Muscle layer of colon (tissue), 2 donors: Measurements from ENCODE around the gene RAB4A.
A peak's percentile ranks its signal among the peaks of the same experiment; 100 is the strongest.

Experiments used
- H3K27ac ChIP-seq: one replicate; pipeline ENCODE4 v1.7.0; 2013; ENCODE audit warnings: low read depth, mild to moderate bottlenecking, low read length, moderate library complexity
- H3K27me3 ChIP-seq, 2 donors: one replicate each; pipeline ENCODE4 v1.7.0; 2013; ENCODE audit warnings: low read length in 2 of 2, mild to moderate bottlenecking in 2 of 2; ENCODE audit not compliant: insufficient read depth in 2 of 2, control insufficient read depth in 1 of 2
- H3K36me3 ChIP-seq: one replicate; pipeline ENCODE4 v1.7.0; 2013; ENCODE audit warnings: mild to moderate bottlenecking, low read length; ENCODE audit not compliant: insufficient read depth
- H3K4me1 ChIP-seq: one replicate; pipeline ENCODE4 v1.7.0; 2013; ENCODE audit warnings: mild to moderate bottlenecking, low read length; ENCODE audit not compliant: insufficient read depth
- H3K4me3 ChIP-seq, 2 donors: one replicate each; pipeline ENCODE4 v1.7.0; 2013; ENCODE audit warnings: low read length in 2 of 2, low read depth in 1 of 2, mild to moderate bottlenecking in 1 of 2, moderate library complexity in 1 of 2
- H3K9ac ChIP-seq: one replicate; pipeline ENCODE4 v1.7.0; 2013; ENCODE audit warnings: low read length
- H3K9me3 ChIP-seq: one replicate; pipeline ENCODE4 v1.7.0; 2013; ENCODE audit warnings: mild to moderate bottlenecking, low read length
- donor health status: abdominal sarcoma.
- donor health status: Adenocarcinoma of cecum.

RAB4A gene, protein sequence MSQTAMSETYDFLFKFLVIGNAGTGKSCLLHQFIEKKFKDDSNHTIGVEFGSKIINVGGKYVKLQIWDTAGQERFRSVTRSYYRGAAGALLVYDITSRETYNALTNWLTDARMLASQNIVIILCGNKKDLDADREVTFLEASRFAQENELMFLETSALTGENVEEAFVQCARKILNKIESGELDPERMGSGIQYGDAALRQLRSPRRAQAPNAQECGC

GRCh38 chr1:229270547-229271447, at the start of gene RAB4A:
RAB4A (plus strand) TSS chr1:229271111; CDS start chr1:229271340, 229 bp downstream.
- Histone ChIP-seq H3K4me1 (peaks cover 39% of the 10 kb centered on the region), H3K27ac (peak within 1 kb of the TSS; percentile 76), H3K9ac (peak within 1 kb of the TSS; percentile 61), H3K27me3 (no peaks in the 10 kb centered on the region), H3K36me3 (no peaks in the 10 kb centered on the region), H3K9me3 (no peaks in the 10 kb centered on the region), H3K4me3 (peak within 1 kb of the TSS; percentile 66 to 80)

DNA sequence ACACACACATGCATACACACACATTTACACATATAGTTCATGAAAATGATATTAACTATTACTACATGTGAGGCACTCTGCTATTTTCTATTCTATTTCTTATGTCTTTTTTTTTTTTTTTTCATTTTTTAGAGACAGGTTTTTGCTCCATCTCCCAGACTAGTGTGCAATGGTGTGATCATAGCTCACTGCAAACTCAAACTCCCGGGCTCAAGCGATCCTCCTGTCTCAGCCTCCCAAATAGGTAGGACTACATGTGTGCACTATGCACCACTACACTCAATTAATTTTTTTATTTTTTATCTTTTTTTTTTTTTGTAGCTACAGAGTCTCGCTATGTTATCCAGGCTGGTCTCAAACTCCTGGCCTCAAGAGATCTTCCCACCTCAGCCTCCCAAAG, 48.8 kb upstream of the RAB4A start:
- H3K27ac ChIP-seq, result no peak overlapping the region
- H3K4me1 ChIP-seq, result peaks cover 11% of the 10 kb centered on the region

GRCh38 chr1:229223498-229223897, 47.4 kb upstream of the RAB4A start:
- Histone ChIP-seq H3K9me3 (no peaks in the 10 kb centered on the region), H3K4me1 (peaks cover 21% of the 10 kb centered on the region), H3K27me3 (no peaks in the 10 kb centered on the region), H3K36me3 (no peaks in the 10 kb centered on the region), H3K9ac (no peak overlapping the region), H3K4me3 (no peak overlapping the region), H3K27ac (no peak overlapping the region)

More for the DNA sequence above, 48.8 kb upstream of the RAB4A start:
- Histone ChIP-seq H3K27me3 (no peaks in the 10 kb centered on the region), H3K36me3 (no peaks in the 10 kb centered on the region), H3K9me3 (no peaks in the 10 kb centered on the region), H3K9ac (no peak overlapping the region), H3K4me3 (no peak overlapping the region)

DNA sequence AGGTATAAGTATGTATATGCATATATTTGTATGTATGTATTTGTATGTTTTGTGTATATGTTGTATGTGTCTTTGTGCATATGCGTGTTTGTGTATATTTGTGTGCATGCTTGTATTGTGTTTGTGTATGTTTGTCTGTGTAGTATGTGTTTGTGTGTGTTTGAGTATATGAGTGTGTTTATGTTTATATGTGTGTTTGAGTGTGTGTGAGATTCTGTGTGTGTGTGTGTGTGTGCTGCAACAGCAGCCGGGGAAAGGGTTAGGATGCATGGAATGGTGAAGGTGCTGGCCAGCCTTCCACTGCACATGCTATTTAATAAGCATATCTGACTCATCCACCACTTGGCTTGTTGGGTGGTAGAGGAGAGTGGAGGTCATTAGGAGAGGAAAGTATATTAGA, 46.6 kb upstream of the RAB4A start:
- Histone ChIP-seq H3K27me3 (no peaks in the 10 kb centered on the region), H3K9me3 (no peaks in the 10 kb centered on the region), H3K9ac (no peak overlapping the region), H3K4me3 (no peak overlapping the region), H3K36me3 (no peaks in the 10 kb centered on the region), H3K4me1 (peaks cover 25% of the 10 kb centered on the region), H3K27ac (no peak overlapping the region)

DNA sequence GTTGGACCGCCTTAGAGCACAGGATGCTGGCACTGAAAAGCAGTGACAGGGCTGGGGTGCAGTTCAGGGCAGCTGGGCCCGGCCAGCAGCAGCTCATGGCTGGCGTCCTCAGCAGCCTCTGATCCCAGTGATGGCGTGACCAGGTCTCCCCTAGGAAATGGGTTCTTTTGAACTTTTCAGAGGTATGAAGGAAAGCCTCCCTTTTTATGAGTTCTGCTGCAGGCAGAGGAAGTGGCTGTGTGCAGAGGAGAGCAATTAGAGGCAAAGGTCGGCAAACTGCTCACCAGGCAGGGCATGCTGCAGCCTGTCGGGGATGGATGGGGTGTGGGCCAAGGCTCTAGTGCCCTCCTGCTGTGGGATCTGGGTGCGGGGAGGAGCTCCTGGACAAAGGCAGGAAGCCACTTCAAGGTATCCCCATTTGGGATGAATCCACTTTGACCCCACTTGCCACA, 45.6 kb upstream of the RAB4A start:
- Histone ChIP-seq H3K9me3 (no peaks in the 10 kb centered on the region), H3K36me3 (no peaks in the 10 kb centered on the region), H3K27me3 (no peaks in the 10 kb centered on the region), H3K9ac (no peak overlapping the region), H3K27ac (no peak overlapping the region), H3K4me1 (peaks cover 33% of the 10 kb centered on the region), H3K4me3 (no peak overlapping the region)

- Histone ChIP-seq H3K27ac (no peak overlapping the region), H3K9ac (no peak overlapping the region), H3K4me3 (no peak overlapping the region), H3K36me3 (no peaks in the 10 kb centered on the region), H3K27me3 (no peaks in the 10 kb centered on the region), H3K4me1 (peaks cover 31% of the 10 kb centered on the region), H3K9me3 (no peaks in the 10 kb centered on the region)
Observed at GRCh38 chr1:229226796-229227195, 44.1 kb upstream of the RAB4A start.

GRCh38 chr1:229227298-229227919, 43.5 kb upstream of the RAB4A start:
- Histone ChIP-seq H3K27me3 (no peaks in the 10 kb centered on the region), H3K4me3 (no peak overlapping the region), H3K9me3 (no peaks in the 10 kb centered on the region), H3K9ac (no peak overlapping the region), H3K27ac (no peak overlapping the region), H3K4me1 (peaks cover 29% of the 10 kb centered on the region), H3K36me3 (no peaks in the 10 kb centered on the region)

DNA sequence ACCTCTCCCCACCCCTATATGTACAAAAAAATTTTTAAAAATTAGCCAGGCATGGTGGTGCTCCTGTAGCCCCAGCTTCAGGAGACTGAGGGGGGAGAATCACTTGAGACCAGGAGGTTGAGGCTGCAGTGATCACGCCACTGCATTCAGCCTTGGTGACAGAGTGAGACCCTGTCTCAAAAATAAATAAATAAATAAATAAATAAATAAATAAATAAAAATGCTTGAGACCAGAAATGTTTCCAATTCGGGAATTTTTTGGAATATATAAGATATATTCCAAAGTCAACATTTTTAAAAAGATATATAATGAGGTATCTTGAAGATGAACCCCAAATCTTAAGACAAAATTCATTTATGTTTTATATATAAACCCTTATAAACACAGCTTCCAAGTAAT, 42.4 kb upstream of the RAB4A start:
- Histone ChIP-seq H3K27me3 (no peaks in the 10 kb centered on the region), H3K4me3 (no peak overlapping the region), H3K9me3 (no peaks in the 10 kb centered on the region), H3K27ac (no peak overlapping the region), H3K36me3 (no peaks in the 10 kb centered on the region), H3K4me1 (peaks cover 29% of the 10 kb centered on the region), H3K9ac (no peak overlapping the region)

DNA sequence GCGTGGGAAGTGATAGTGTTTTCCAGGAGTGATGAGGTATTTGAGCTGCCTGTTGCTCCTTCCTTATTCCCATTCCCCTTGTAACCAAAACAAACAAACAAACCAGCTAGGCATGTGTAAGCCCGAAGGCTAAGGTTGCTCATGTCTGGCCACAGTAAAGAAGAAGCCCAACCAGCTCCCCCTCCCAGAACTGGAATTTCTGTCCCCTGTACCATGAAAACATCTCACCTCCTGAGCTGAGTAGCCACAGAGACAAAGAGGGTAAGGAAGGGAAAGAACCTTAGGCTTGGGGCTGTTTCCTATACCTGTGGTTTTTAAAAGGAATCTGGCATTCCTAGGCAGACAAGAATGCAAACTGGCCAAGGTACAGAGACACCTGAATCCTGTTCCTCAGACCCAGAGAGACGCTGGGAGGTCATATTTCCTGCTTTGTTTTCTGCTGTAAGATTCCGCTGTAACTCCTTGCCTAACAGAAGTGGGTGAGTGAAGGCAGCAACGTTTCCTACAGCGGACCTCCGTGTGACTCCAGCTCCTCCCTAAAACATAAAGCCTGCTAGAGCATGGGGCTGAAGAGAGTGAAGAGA, 41.7 kb upstream of the RAB4A start:
- H3K9ac ChIP-seq, result no peak overlapping the region
- peak overlapping the region; percentile 19 for H3K27ac ChIP-seq
- peak overlapping the region in 1 of 2 donors; percentile 15 for H3K4me3 ChIP-seq
- peaks cover 29% of the 10 kb centered on the region for H3K4me1 ChIP-seq
- H3K36me3 ChIP-seq, result no peaks in the 10 kb centered on the region
- H3K9me3 ChIP-seq, result no peaks in the 10 kb centered on the region
- H3K27me3 ChIP-seq, result no peaks in the 10 kb centered on the region

GRCh38 chr1:229229721-229230139, 41.2 kb upstream of the RAB4A start:
- Histone ChIP-seq H3K27ac (peak overlapping the region; percentile 19), H3K27me3 (no peaks in the 10 kb centered on the region), H3K4me1 (peaks cover 29% of the 10 kb centered on the region), H3K9me3 (no peaks in the 10 kb centered on the region), H3K9ac (no peak overlapping the region), H3K36me3 (no peaks in the 10 kb centered on the region), H3K4me3 (peak overlapping the region in 1 of 2 donors; percentile 15)
